Ishikawa (cell line): ENCODE measurements around the gene TRPV2.

ENCODE experiments used
- CEBPB ChIP-seq: IDR thresholded peaks from 2 replicates; pipeline ENCODE4 v1.6.1; 2012
- CREB1 ChIP-seq: IDR thresholded peaks from 2 replicates; pipeline ENCODE4 v1.6.1; 2012; ENCODE audit warnings: low read depth
- EGR1 ChIP-seq: IDR thresholded peaks from 2 replicates; pipeline ENCODE4 v1.6.1; 2012
- EP300 ChIP-seq: IDR thresholded peaks from 2 replicates; pipeline ENCODE4 v1.6.1; 2012; ENCODE audit warnings: borderline replicate concordance
- FOXM1 ChIP-seq: IDR thresholded peaks from 2 replicates; pipeline ENCODE4 v1.6.1; 2012; ENCODE audit warnings: low read depth, borderline replicate concordance
- MAX ChIP-seq: IDR thresholded peaks from 2 replicates; pipeline ENCODE4 v1.6.1; 2012
- NFIC ChIP-seq: IDR thresholded peaks from 2 replicates; pipeline ENCODE4 v1.6.1; 2012
- RAD21 ChIP-seq: IDR thresholded peaks from 2 replicates; pipeline ENCODE4 v1.6.1; 2012; ENCODE audit warnings: low read depth
- REST ChIP-seq: IDR thresholded peaks from 2 replicates; pipeline ENCODE4 v1.6.1; 2012; ENCODE audit warnings: low read depth, mild to moderate bottlenecking
- TAF1 ChIP-seq: IDR thresholded peaks from 2 replicates; pipeline ENCODE4 v1.6.1; 2012; ENCODE audit warnings: low read depth, mild to moderate bottlenecking
- TCF12 ChIP-seq: IDR thresholded peaks from 2 replicates; pipeline ENCODE4 v1.6.1; 2012; ENCODE audit warnings: low read depth
- TEAD4 ChIP-seq: IDR thresholded peaks from 2 replicates; pipeline ENCODE4 v1.6.1; 2012
- USF1 ChIP-seq: IDR thresholded peaks from 2 replicates; pipeline ENCODE4 v1.6.1; 2012
- YY1 ChIP-seq: IDR thresholded peaks from 2 replicates; pipeline ENCODE4 v1.6.1; 2012; ENCODE audit warnings: low read depth
- ZBTB7A ChIP-seq: IDR thresholded peaks from 2 replicates; pipeline ENCODE4 v1.6.1; 2012; ENCODE audit warnings: low read depth

The TRPV2 gene

DNA sequence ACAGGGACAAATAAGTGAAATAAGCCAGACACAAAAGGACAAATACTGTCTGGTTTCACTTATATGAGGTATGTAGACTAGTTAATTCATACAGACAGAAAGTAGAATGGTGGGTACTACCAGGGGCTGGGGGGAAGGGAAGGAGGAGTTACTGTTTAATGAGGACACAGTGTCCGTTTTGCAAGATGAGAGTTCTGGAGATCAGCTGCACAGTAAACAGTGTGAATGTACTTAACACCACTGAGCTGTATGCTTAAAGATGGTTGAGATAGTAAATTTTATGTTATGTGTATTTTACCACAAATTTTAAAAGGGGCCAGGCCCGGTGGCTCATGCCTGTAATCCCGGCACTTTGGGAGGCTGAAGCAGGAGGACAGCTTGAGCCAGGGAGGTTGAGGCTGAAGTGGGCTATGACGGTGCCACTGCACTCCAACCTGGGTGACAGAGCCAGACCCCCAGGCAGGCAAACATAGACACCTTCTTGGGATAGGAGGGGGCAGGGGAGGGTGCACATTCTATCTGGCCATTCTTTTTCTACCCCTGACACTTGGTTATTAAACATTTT is 53.1 kb downstream of the TRPV2 start:
- TF ChIP-seq REST: no peak
- no peak for TF ChIP-seq MAX
- no peak for TF ChIP-seq TCF12
- no peak for TF ChIP-seq FOXM1
- no peak for TF ChIP-seq TAF1
- TF ChIP-seq EGR1: no peak
- TF ChIP-seq CREB1: no peak
- TF ChIP-seq RAD21: no peak
- TF ChIP-seq NFIC: no peak

DNA sequence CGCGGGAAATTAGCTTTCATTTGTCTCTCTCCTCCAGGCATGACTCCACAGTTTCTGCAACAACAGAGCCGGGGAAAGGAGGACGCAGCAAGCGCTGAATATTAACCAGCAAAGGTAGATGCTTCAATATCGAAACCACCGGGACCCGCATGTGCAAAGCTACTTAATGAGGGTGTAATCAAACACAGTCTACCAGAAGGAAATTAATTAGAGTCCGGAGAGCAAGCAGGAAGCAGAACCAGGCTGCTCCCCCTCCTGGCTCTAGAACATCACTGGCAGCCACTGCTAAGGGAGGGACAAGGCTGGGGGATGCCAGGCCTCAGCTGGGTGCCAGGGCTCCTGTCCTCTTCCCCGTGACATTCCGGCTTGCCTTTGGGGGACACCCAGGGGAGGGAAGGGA is 54.9 kb downstream of the TRPV2 start:
- TF ChIP-seq EP300 (no peak), TEAD4 (no peak), TAF1 (no peak), CREB1 (no peak), YY1 (no peak), TCF12 (no peak), NFIC (no peak), MAX (no peak), RAD21 (no peak), ZBTB7A (no peak), CEBPB (no peak), REST (no peak), FOXM1 (no peak), EGR1 (no peak), USF1 (no peak)

DNA sequence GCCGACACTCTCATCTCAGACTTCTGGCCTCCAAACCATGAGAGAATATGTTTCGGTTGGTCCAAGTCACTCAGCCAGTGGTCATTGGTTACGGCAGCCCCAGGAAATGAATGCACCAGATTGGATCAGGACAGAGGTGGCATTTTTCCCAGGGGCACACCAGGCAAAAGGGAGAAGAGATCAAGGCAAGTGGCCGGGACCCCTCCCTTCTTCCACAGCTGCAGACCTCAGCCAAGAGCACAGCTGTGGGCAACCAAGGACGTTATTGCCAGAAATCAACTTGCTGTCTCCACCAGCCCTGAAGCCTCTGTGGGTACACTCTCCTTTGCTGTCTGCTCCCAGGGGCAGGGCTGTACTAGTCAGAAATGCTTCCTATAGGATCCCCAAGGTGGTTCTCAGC is 55.9 kb downstream of the TRPV2 start:
- TF ChIP-seq FOXM1: no peak

DNA sequence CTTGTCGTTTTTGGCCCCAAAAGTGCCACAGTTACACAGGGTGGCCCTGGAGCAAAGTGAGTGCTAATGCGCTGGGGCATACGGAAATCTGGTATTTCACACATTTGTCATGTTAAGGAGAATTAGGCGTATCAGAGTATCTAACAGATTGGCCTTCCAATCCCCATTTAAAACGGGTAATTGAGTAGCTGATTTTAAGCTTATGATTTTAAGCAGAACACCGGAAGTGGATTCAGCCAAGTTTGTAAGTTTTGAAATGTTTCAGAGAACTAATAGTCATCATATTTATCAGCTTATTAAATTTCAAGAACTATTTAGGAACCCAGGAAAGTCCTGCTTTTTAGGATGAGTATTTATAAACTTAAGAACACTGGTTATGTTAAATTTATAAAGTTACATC is 57.2 kb downstream of the TRPV2 start:
- TF ChIP-seq CEBPB (no peak), REST (no peak), NFIC (no peak), TEAD4 (no peak), TAF1 (no peak), FOXM1 (no peak), EGR1 (no peak), RAD21 (no peak), ZBTB7A (no peak), TCF12 (no peak), MAX (no peak), YY1 (no peak), EP300 (no peak), USF1 (no peak), CREB1 (no peak)
